ENCODE results near the gene FYB1.

- no peak for TF ChIP-seq CTCF (IDR thresholded peaks at IDR 0.05)
- TF ChIP-seq EP300 (IDR thresholded peaks at IDR 0.05): no peak
Observed at GRCh38 chr5:39226558-39226957, 7.2 kb upstream of the FYB1 start.

Measured in suprapubic skin (tissue), 3 donors.